Superior temporal gyrus (tissue), 1 donor: ENCODE measurements around the gene COL17A1.

Source experiments
- DNase-seq: peaks from one replicate; pipeline ENCODE4 v3.0.0-alpha.2; 2016; ENCODE audit errors: extremely low spot score

COL17A1 gene

GRCh38 chr10:104098358-104098925 lies 12.8 kb upstream of the COL17A1 start:
- no peak for DNase-seq

- no peak for DNase-seq
Observed at GRCh38 chr10:104096692-104097091, 11.0 kb upstream of the COL17A1 start.

- DNase-seq, result no peak
Observed at GRCh38 chr10:104092749-104093148, 7.1 kb upstream of the COL17A1 start.

GRCh38 chr10:104090611-104091010 lies 4.9 kb upstream of the COL17A1 start:
- no peak for DNase-seq

- DNase-seq, result no peak
Observed at GRCh38 chr10:104089621-104090020, 3.9 kb upstream of the COL17A1 start.

GRCh38 chr10:104088239-104088638 lies 2.6 kb upstream of the COL17A1 start:
- DNase-seq, result no peak

GRCh38 chr10:104084482-104085142 lies 1.1 kb downstream of the COL17A1 start:
- DNase-seq, result no peak

- no peak for DNase-seq
Observed at GRCh38 chr10:104081998-104082397, 3.7 kb downstream of the COL17A1 start.

- peak; percentile 25 for DNase-seq
Observed at GRCh38 chr10:104080762-104081161, 4.9 kb downstream of the COL17A1 start.

- no peak for DNase-seq
Observed at GRCh38 chr10:104077663-104078151, 8.0 kb downstream of the COL17A1 start.

GRCh38 chr10:104077247-104077646 lies 8.4 kb downstream of the COL17A1 start:
- DNase-seq, result no peak

GRCh38 chr10:104076743-104077160 lies 8.9 kb downstream of the COL17A1 start:
- peak; percentile 87 for DNase-seq

- DNase-seq, result no peak
Observed at GRCh38 chr10:104074505-104074904, 11.2 kb downstream of the COL17A1 start.

GRCh38 chr10:104072786-104073185 lies 12.9 kb downstream of the COL17A1 start:
- DNase-seq, result no peak

GRCh38 chr10:104069613-104070012 lies 16.1 kb downstream of the COL17A1 start:
- no peak for DNase-seq

- no peak for DNase-seq
Observed at GRCh38 chr10:104067525-104067924, 18.2 kb downstream of the COL17A1 start.

GRCh38 chr10:104066945-104067344 lies 18.7 kb downstream of the COL17A1 start:
- DNase-seq, result no peak

GRCh38 chr10:104065748-104066147 lies 19.9 kb downstream of the COL17A1 start:
- no peak for DNase-seq

- no peak for DNase-seq
Observed at GRCh38 chr10:104061196-104061595, 24.5 kb downstream of the COL17A1 start.

- no peak for DNase-seq
Observed at GRCh38 chr10:104059364-104059763, 26.3 kb downstream of the COL17A1 start.

- no peak for DNase-seq
Observed at GRCh38 chr10:104057717-104058116, 28.0 kb downstream of the COL17A1 start.

- no peak for DNase-seq
Observed at GRCh38 chr10:104056619-104057273, 28.9 kb downstream of the COL17A1 start.

- DNase-seq, result no peak
Observed at GRCh38 chr10:104054430-104054829, 31.2 kb downstream of the COL17A1 start.
